GM18511 (cell line): ENCODE results near the gene THRA.

ENCODE experiments used
- ATAC-seq: cut with Tn5 transposase; IDR thresholded peaks from one replicate; pipeline ENCODE4 v1.9.1; 2021; ENCODE audit warnings: mild to moderate bottlenecking, moderate library complexity; ENCODE audit not compliant: unreplicated experiment

THRA gene

GRCh38 chr17:40062329-40063186 lies at the start of gene THRA:
TSS of gene THRA (plus strand) at chr17:40062965. CDS start at chr17:40074489, 11,524 bp downstream.
- ATAC-seq = peak; percentile 65

GRCh38 chr17:40014375-40014980 lies 48.3 kb upstream of the THRA start:
- no peak for ATAC-seq

GRCh38 chr17:40015005-40015997 lies 47.5 kb upstream of the THRA start, which contains the start of gene CSF3:
TSS of gene CSF3 (plus strand) at chr17:40015440. CDS start at chr17:40015475, 35 bp downstream.
- ATAC-seq = no peak

- ATAC-seq = no peak
Observed at GRCh38 chr17:40015998-40016985, 46.5 kb upstream of the THRA start.

DNA sequence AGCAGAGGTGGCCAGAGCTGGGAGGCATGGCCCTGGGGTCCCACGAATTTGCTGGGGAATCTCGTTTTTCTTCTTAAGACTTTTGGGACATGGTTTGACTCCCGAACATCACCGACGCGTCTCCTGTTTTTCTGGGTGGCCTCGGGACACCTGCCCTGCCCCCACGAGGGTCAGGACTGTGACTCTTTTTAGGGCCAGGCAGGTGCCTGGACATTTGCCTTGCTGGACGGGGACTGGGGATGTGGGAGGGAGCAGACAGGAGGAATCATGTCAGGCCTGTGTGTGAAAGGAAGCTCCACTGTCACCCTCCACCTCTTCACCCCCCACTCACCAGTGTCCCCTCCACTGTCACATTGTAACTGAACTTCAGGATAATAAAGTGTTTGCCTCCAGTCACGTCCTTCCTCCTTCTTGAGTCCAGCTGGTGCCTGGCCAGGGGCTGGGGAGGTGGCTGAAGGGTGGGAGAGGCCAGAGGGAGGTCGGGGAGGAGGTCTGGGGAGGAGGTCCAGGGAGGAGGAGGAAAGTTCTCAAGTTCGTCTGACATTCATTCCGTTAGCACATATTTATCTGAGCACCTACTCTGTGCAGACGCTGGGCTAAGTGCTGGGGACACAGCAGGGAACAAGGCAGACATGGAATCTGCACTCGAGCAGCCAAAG lies 45.2 kb upstream of the THRA start:
- no peak for ATAC-seq

DNA sequence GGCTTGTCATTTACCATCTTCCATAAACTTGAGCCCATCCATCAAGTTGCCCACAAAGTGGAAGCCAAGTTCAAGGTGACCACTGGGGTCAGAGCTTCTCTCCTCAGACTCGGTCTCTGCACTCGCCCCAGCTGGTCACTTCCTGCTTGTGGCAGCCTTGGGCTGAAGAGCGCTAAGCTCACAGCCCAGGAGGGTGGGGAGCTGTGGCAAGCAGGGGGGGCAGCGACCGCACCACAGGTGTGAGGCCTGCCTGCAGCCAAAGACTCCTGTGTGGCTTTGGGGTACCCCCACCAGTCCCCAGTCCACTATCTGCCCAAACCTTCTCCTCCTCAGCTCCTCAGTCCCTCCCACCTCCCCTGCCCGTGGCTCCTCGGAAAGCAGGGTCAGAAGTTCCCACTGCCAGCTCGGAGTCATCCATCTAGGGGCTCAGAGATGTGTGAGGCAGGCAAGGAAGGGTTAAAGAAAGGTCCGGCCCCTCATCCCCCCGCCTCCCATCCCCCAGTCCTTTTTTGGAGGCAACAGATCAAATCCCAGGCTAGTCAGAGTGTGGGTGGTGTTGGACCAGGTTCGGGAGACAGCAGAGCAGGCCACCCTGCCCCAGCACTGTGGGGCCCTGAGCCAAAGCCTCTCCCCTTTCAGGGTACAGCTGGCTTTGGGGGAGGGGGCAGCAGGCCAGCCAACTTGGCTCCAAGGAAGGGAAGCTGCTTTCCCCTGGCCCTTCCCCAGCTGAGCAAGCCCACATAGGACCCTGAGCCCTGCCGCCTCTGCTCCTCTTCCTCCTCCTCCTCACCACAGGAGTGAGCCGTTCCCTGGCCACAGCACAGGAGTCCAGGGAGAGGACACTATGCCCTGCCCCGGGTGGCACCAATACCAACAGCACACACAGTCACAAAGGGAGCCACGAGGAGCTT lies 44.3 kb upstream of the THRA start:
- ATAC-seq = no peak

DNA sequence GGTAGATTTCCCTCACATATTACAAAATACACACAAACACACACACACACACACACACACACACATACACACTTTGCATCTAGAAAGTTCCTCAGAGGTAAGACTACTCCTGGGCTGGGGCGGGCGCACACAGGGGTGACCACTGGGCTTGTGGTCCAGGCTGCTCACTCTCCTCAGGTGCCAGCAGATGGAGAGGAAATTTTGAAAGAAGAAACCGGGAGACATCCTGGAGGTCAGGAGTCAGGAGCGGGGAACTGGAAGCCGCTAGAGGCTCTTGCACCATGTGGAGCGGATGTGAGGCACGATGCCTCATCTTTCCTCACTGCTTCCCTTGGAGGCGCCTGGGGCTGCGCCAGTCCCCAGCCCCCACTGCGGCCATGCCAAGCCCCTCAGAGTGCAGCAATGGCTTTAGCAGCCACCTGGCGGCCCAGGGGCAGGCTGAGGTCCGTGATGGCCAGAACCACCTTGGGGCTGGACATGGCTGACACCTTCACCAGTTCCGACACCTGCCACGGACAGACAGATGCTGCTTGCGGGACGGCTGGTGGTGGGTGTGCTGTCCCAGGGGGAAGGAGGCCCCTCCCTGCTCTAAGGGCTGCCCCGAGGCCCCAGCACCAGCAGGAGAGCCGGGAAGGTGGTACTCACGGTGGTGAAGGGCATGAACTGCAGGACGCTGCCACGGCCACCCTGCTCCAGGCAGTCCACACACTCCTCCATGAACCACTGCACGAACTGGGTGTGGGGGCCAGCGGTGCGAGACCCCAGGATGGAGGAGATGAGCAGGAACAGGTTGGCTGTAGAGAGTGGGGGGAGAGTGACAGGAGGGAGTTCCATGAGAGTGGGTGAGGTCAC lies 43.4 kb upstream of the THRA start:
- no peak for ATAC-seq

GRCh38 chr17:40020146-40020545 lies 42.6 kb upstream of the THRA start:
- ATAC-seq = no peak

GRCh38 chr17:40021451-40021971 lies 41.3 kb upstream of the THRA start:
- ATAC-seq = no peak

DNA sequence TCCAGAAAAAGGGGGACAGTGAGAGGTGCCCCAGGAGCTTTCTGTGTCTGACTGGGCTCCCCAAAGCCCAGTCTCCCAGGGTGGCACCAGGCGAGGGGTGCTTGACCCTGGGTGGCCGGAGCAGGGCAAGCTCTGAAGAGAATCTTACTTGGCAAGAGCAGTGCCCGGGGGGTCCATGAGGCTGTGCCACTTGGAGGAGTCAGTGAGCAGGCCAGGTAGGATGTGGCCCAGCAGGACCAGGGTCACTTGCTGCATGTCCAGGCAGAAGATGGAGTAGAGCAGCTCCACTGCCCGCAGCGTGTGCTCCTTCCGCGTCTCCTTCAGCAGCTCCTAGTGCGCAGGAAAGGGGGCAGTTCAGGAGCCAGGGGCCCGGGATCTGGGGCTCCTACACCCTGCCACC lies 40.3 kb upstream of the THRA start:
- ATAC-seq = no peak

GRCh38 chr17:40022961-40023541 lies 39.7 kb upstream of the THRA start:
- ATAC-seq = no peak

- ATAC-seq = no peak
Observed at GRCh38 chr17:40023590-40024292, 39.0 kb upstream of the THRA start.

DNA sequence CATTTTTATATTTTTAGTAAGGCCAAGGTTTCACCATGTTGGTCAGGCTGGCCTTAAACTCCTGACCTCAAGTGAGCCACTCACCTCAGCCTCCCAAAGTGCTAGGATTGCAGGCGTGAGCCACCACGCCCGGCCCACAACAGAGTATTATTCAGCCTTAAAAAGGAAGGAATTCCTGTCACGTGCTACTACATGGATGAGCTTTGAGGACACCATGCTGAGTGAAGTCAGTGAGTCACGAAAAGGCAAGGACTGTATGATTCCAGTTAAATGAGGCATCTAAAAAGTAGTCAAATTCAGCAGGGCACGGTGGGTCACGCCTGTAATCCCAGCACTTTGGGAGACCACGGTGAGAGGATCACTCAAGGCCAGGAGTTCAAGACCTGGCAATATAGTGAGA lies 37.9 kb upstream of the THRA start:
- ATAC-seq = no peak

- ATAC-seq = no peak
Observed at GRCh38 chr17:40025559-40025958, 37.2 kb upstream of the THRA start.

GRCh38 chr17:40025991-40026815 lies 36.6 kb upstream of the THRA start:
- no peak for ATAC-seq
